ENCODE data around the gene MAGI1.

The MAGI1 gene

DNA sequence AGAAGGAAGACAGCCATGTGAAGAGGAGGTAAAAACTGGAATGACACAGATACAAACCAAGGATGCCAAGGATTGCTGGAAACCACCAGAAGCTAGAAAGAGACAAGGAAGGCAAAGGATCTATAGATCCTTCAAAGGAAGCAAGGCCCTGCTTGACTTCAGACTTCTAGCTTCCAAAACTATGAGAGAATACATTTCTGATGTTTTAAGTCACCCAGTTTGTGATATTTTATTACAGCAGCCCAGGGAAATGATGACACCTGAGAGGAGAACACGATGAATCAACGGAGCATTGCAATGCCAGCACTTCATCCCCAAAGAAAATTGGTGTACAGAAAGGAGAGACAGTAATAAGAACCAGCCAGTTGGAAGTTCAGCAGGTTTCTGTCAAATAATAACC lies 116.3 kb downstream of the MAGI1 start:
- Mint-ChIP-seq H3K36me3 (no peaks in the 10 kb centered on the region), H3K27ac (no peak overlapping the region), H3K4me3 (no peak overlapping the region), H3K27me3 (no peaks in the 10 kb centered on the region), H3K9me3 (peaks cover 3 to 4% of the 10 kb centered on the region in 2 donors), H3K4me1 (no peaks in the 10 kb centered on the region)
- ATAC-seq (replicated peaks) (no peak), DNase-seq (no peak)

DNA sequence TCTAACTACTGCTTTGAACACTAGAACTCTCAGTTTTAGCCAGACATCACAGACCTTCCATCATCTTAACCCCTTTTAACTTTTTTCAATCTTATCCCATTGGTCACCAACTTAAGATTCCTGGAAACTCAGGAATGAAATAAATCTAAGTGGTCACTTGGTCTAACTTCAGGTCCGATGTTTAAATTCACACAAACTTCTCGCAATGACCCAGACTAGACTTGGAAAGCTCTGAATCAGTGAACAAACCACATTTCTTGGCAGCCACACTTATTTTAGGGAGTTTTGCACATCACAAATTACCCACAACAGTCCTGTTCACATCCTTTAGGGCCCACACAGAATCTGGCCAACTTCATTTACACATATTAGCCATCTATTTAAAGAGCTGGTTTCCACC lies 118.9 kb downstream of the MAGI1 start:
- Mint-ChIP-seq H3K4me1 (no peaks in the 10 kb centered on the region), H3K4me3 (no peak overlapping the region), H3K36me3 (no peaks in the 10 kb centered on the region), H3K27ac (no peak overlapping the region), H3K9me3 (peaks cover 3 to 7% of the 10 kb centered on the region in 2 donors), H3K27me3 (no peaks in the 10 kb centered on the region)
- no peak for DNase-seq
- ATAC-seq (replicated peaks), result no peak

DNA sequence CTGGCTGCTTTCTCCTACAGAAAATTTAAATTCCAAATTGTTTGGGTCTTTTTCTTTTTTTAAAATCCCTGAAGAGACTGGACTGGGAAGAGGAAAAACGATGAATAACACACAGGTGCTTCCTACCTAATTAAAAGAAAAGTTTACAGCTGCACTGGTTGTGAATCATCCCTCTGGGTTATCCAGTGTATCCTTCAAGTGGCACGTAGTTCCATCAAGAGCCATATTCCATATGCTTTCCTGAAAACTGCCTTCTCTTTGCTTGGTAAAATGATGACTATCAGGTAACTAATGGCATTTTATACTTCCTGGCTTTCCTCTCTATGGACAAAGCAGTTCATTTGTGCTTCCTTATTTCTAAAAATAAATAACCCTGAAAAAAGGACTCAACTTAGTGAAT lies 123.2 kb downstream of the MAGI1 start:
- H3K4me3 Mint-ChIP-seq, result no peak overlapping the region
- H3K4me1 Mint-ChIP-seq, result no peaks in the 10 kb centered on the region
- no peak overlapping the region for H3K27ac Mint-ChIP-seq
- no peaks in the 10 kb centered on the region for H3K27me3 Mint-ChIP-seq
- no peak for ATAC-seq (replicated peaks)
- no peaks in the 10 kb centered on the region for H3K36me3 Mint-ChIP-seq
- no peak for DNase-seq
- peaks cover 0 to 6% of the 10 kb centered on the region in 2 donors for H3K9me3 Mint-ChIP-seq

DNA sequence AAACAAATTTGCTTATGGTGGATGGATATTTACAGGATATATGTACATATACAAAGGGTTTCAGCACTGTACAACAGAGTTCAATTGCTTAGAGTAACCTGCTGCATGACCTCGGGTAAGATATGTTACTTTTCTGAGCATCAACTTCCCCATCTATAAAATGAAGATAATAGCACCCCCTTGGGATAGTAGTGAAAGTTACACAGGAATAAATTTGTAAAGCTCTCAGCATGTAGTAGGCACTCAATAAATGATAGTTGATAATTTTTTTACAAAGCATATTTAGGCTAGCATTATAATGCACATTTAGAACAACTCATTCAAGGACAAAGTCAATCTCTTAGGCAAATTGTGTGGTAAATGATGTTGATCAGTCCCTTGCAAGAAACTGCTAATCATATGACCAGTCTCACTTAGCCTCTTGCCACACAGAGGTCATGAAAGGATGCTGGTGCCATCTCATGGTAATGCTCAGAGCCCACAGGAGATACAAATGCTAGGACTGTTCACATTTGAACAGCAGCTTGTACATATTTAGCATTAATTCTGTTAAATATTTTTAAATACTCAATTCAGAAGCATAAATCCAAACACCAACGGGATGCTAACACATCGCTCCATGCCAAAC lies 123.9 kb downstream of the MAGI1 start:
- H3K36me3 Mint-ChIP-seq, result no peaks in the 10 kb centered on the region
- no peaks in the 10 kb centered on the region for H3K27me3 Mint-ChIP-seq
- peaks cover 0 to 6% of the 10 kb centered on the region in 2 donors for H3K9me3 Mint-ChIP-seq
- no peak overlapping the region for H3K4me3 Mint-ChIP-seq
- no peaks in the 10 kb centered on the region for H3K4me1 Mint-ChIP-seq
- ATAC-seq (replicated peaks) (no peak), DNase-seq (no peak)
- no peak overlapping the region for H3K27ac Mint-ChIP-seq

DNA sequence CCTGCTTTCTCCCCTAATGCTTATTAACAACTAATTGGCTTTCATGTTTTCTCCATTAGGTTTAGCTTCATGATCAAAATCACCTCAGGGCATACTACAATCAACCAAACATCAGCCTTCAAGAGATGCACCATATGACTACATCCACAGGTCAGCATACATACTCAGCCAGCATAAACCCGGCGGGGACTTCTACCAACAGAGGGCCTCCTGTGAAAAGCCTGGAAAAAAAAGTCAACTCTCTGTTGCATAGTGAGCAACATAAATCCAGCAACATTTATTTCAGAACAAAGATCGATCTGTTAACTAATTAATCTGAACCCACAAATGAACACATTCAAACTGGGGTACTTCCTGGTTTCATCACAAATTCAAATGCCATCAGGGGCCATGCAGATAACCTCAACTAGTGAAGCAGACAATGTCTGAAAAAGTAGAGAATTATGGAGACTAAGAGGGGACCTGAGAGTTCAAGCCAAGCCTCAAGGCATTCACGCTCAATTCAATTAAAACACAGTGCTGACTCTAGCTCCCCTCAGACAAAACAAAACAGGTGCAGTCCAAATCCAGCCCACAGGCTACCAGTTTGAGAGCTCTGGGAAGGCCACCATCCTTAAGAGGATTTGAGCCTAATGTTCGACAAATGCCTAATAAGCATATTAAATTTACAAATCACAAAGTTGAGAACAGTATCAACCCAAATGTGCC lies 124.5 kb downstream of the MAGI1 start:
- no peaks in the 10 kb centered on the region for H3K4me1 Mint-ChIP-seq
- no peaks in the 10 kb centered on the region for H3K36me3 Mint-ChIP-seq
- no peak overlapping the region for H3K4me3 Mint-ChIP-seq
- DNase-seq (no peak), ATAC-seq (replicated peaks) (no peak)
- H3K9me3 Mint-ChIP-seq, result peaks cover 0 to 5% of the 10 kb centered on the region in 2 donors
- H3K27ac Mint-ChIP-seq, result no peak overlapping the region
- H3K27me3 Mint-ChIP-seq, result no peaks in the 10 kb centered on the region

DNA sequence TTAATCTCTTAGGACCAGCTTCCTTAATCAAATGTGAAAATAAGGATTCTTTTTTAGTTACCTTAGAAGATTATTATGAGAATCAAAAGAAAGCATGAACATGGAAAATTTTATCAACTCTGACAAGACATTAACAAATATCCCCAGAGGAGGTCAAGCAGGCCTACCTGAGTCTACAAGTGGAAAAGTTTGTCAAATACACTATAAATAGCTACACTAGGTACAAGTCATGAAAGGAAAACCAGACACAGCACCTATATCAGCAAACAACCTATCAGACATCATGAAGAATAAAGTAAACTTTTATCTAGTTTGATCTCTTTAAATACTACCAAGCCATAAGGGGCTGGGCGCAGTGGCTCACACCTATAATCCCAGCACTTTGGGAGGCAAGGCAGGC lies 126.1 kb downstream of the MAGI1 start:
- Mint-ChIP-seq H3K36me3 (no peaks in the 10 kb centered on the region), H3K27ac (no peak overlapping the region), H3K9me3 (peaks cover 0 to 5% of the 10 kb centered on the region in 2 donors), H3K4me3 (no peak overlapping the region), H3K4me1 (no peaks in the 10 kb centered on the region), H3K27me3 (no peaks in the 10 kb centered on the region)
- DNase-seq, result no peak
- ATAC-seq (replicated peaks), result no peak

DNA sequence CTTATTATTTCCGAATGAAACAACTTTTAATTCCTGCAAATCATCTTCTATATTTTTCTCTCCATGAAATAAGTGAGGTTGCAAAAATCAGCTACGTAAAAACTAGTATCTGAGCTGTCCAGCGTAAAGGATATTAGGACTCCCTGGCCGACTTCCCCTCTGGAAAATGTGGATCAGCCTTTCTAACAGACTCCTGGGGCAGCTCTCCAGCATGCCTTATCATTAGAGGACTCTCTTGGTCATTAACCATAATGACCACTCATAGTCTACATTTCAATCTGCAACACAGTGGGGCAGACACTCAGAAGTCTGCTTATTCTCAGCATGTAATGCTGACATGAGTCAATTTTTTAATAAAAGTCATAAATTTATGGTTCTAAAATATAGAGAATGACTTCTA lies 130.1 kb downstream of the MAGI1 start:
- Mint-ChIP-seq H3K4me1 (no peaks in the 10 kb centered on the region), H3K27me3 (no peaks in the 10 kb centered on the region), H3K27ac (no peak overlapping the region), H3K36me3 (no peaks in the 10 kb centered on the region), H3K9me3 (peaks cover 1 to 3% of the 10 kb centered on the region in 2 donors), H3K4me3 (no peak overlapping the region)
- DNase-seq (no peak), ATAC-seq (replicated peaks) (no peak)

DNA sequence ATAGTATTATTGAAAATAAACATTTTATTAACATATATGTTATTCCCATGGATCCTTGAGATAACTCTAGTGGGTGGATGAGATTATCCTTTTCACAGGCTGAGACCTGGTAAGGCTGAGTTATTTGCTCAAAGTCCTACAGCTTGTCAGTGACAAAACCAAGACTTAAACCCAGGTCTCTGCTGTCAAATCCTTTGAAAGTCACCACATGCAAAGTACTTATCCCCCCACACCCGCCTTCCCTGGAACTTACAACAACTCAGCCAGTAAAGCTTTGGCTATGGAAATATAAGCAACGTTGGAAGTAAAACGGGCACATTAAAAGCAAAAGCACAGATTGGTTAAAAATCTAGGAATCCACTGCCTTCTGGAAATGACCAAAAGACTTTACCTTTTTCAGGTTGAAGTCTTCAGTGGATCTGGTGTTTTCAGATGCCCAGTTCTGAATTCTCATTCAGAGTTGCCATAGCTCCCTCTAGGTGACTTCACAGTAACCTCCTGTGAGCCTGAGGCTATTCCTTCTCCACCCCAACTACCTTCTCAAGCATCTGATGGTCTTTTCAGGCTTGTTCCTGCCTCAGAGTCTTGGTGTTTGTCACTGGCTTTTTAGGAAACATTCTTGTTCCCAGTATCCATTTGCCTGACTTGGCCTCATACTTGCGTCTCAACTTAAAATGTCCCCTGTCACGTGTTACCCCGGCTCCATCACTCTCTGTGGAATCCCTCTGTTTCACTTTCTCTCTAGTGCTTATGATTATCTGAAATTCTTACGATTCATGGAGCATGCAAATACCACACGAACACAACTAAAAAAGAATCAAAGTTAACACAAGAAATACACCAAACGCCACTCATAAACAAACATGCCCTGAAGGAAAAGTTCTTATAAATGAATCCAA lies 131.2 kb downstream of the MAGI1 start:
- ATAC-seq (replicated peaks) (no peak), DNase-seq (no peak)
- H3K4me3 Mint-ChIP-seq, result no peak overlapping the region
- H3K27me3 Mint-ChIP-seq, result no peaks in the 10 kb centered on the region
- H3K36me3 Mint-ChIP-seq, result no peaks in the 10 kb centered on the region
- no peak overlapping the region for H3K27ac Mint-ChIP-seq
- H3K4me1 Mint-ChIP-seq, result no peaks in the 10 kb centered on the region
- H3K9me3 Mint-ChIP-seq, result peaks cover 1 to 3% of the 10 kb centered on the region in 2 donors

DNA sequence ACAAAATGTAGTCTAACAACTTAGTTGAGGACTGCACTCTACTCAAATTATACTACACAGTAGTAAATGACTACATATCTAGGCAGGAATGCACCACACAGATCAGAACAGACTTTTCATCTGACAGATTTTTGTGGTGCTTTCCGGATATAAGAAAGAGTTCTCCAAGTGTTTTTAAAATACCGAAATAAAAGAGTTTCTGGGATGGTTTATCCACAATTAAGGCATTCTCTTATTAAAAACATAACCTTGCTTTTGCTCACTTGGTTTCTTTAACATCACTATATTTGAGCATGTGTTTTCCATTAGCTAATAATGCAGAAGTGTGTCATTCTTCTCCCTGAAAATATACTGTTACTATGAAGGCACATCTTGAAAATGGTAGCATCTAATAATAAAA lies 132.9 kb downstream of the MAGI1 start:
- DNase-seq (no peak), ATAC-seq (replicated peaks) (no peak)
- H3K27me3 Mint-ChIP-seq, result no peaks in the 10 kb centered on the region
- H3K4me3 Mint-ChIP-seq, result no peak overlapping the region
- no peak overlapping the region for H3K27ac Mint-ChIP-seq
- H3K9me3 Mint-ChIP-seq, result peaks cover 1 to 3% of the 10 kb centered on the region in 2 donors
- H3K4me1 Mint-ChIP-seq, result no peaks in the 10 kb centered on the region
- H3K36me3 Mint-ChIP-seq, result no peaks in the 10 kb centered on the region

DNA sequence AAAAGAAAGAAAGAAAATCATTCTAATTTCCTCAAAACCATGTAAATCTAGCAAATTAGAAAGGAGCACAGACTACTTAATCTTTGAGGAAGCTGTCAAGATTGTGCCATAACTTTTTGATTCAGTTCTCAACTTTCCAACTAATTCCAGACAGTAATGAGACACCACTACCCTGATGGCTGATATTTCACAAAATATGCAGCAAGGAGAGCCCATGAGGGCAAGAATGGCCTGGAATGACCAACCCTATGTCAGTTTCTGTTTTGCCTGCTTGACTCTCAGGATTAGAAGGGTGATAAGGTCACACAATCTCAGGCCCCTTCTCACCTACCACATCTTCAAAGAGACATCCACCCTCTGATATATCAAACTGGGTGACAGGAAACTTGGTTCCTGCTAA lies 134.7 kb downstream of the MAGI1 start:
- DNase-seq (no peak), ATAC-seq (replicated peaks) (no peak)
- no peaks in the 10 kb centered on the region for H3K27me3 Mint-ChIP-seq
- no peak overlapping the region for H3K27ac Mint-ChIP-seq
- H3K4me3 Mint-ChIP-seq, result no peak overlapping the region
- H3K4me1 Mint-ChIP-seq, result no peaks in the 10 kb centered on the region
- no peaks in the 10 kb centered on the region for H3K36me3 Mint-ChIP-seq
- H3K9me3 Mint-ChIP-seq, result peaks cover 3 to 4% of the 10 kb centered on the region in 2 donors

DNA sequence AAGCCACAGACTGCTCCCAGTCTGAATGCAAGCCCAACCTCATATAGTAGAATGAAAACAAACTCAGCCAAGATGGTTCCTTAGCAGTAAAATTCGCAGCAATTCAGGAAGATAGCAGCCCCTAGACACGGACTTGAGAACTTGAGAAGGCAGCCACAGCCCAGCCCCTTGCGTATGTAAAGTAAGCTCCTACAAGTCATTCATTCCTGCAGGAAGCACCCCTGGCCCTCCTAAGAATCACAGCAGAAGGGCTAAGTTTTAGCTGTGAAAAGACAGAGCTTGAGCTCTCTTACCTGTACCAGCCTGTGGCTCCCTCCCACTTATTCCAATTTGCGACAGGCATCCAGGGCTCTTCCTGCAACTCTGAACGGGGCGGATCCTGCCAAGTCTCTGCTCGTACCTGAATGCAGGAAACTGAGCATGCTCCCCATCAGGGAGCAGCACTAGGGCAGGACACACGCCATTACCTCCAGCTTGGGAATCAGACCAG lies 136.4 kb downstream of the MAGI1 start:
- no peak for ATAC-seq (replicated peaks)
- no peaks in the 10 kb centered on the region for H3K36me3 Mint-ChIP-seq
- no peak overlapping the region for H3K27ac Mint-ChIP-seq
- DNase-seq, result no peak
- H3K27me3 Mint-ChIP-seq, result no peaks in the 10 kb centered on the region
- peaks cover 3 to 4% of the 10 kb centered on the region in 2 donors for H3K9me3 Mint-ChIP-seq
- H3K4me3 Mint-ChIP-seq, result no peak overlapping the region
- H3K4me1 Mint-ChIP-seq, result no peaks in the 10 kb centered on the region

DNA sequence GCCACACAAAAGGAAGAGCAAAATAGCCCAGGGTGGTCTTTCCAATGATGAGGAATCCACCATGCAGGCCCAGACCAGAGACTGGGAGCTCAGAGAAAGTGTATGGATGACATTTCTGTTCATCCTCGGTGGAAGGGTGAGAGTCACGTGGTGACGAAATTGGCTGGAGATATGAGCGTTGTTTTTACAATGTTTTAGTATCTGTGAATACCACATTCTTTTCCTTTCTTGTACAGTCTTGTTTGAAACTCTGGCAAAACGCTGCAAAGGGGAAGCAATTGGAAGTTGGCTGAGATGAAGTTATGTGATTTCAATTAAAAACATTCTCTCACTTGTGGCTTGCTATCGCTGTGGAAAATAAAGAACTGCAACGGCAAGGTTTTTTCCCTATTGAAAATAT lies 137.5 kb downstream of the MAGI1 start:
- Mint-ChIP-seq H3K4me3 (no peak overlapping the region), H3K27me3 (no peaks in the 10 kb centered on the region)
- ATAC-seq (replicated peaks), result no peak

DNA sequence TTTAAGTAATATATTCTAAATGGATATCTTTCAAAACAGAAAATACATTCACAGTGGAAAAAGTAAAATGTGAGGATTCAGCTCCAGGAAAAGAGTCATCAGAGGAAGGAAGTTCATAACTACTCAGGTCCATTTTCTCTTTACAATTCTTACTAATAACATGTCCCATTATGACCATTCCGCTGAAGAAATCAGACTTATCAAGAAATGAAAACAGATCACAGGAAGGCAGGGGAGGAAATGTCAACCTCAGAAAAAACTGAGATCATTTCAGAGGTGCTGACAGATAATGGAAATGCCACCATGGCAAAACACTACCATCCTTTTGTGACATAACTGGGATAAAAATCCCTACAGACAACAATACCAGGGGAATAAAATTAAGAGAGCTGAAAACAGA lies 139.5 kb downstream of the MAGI1 start:
- Mint-ChIP-seq H3K4me3 (no peak overlapping the region), H3K4me1 (no peaks in the 10 kb centered on the region), H3K9me3 (peaks cover 0 to 2% of the 10 kb centered on the region in 2 donors), H3K27ac (no peak overlapping the region), H3K27me3 (no peaks in the 10 kb centered on the region), H3K36me3 (no peaks in the 10 kb centered on the region)
- ATAC-seq (replicated peaks) (no peak), DNase-seq (no peak)

More for the DNA sequence above, 137.5 kb downstream of the MAGI1 start:
- Mint-ChIP-seq H3K4me1 (no peaks in the 10 kb centered on the region), H3K36me3 (no peaks in the 10 kb centered on the region), H3K9me3 (peaks cover 3 to 4% of the 10 kb centered on the region in 2 donors), H3K27ac (no peak overlapping the region)
- DNase-seq, result no peak

DNA sequence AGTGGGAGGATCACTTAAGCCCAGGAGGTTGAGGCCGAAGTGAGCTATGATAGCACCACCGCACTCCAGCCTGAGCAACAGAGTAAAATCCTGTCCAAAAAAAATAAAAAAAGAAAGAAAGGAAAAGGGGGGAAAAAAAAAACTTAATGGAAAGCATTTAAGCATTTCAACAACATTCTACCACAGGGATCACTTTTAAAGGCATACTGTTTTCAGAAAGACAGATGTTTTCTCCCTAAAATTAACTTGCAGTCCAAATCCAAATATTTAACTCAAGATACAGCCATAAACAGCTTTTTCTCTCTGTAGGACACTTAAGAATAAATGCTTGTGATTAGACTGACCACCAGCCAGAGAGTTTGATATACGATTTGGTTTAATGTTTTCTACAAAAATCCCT lies 141.0 kb downstream of the MAGI1 start:
- Mint-ChIP-seq H3K27ac (no peak overlapping the region), H3K4me1 (no peaks in the 10 kb centered on the region), H3K36me3 (no peaks in the 10 kb centered on the region), H3K27me3 (no peaks in the 10 kb centered on the region), H3K9me3 (peaks cover 0 to 2% of the 10 kb centered on the region in 2 donors), H3K4me3 (no peak overlapping the region)
- DNase-seq, result no peak
- ATAC-seq (replicated peaks), result no peak
